Measurements from ENCODE around the gene CLVS2.

Gene CLVS2

GRCh38 chr6:123028263-123028662 is 32.2 kb downstream of the CLVS2 start:
- no peak for DNase-seq (ENCODE audit: extremely low spot score)
- TF ChIP-seq FOXA1 (IDR thresholded peaks at IDR 0.05) (no peak), SUZ12 (IDR thresholded peaks at IDR 0.05) (no peak), PKNOX1 (IDR thresholded peaks at IDR 0.05) (no peak), ELF4 (IDR thresholded peaks at IDR 0.05) (no peak)
- ChIA-PET CTCF (no interaction called here), POLR2A (no interaction called here)

- no peak for DNase-seq (ENCODE audit: extremely low spot score)
- ChIA-PET CTCF (no interaction called here), POLR2A (no interaction called here)
- TF ChIP-seq PKNOX1 (IDR thresholded peaks at IDR 0.05) (no peak), HDGF (IDR thresholded peaks at IDR 0.05; ENCODE audit: borderline replicate concordance) (no peak), BHLHE40 (IDR thresholded peaks at IDR 0.05; ENCODE audit: borderline replicate concordance) (no peak)
Measured at GRCh38 chr6:123030282-123030681, 34.2 kb downstream of the CLVS2 start.

- no peak for DNase-seq (ENCODE audit: extremely low spot score)
- ChIA-PET CTCF (no interaction called here), POLR2A (no interaction called here)
- no peak for TF ChIP-seq BHLHE40 (IDR thresholded peaks at IDR 0.05; ENCODE audit: borderline replicate concordance)
Measured at GRCh38 chr6:123036648-123037047, 40.6 kb downstream of the CLVS2 start.

- no peak for DNase-seq (ENCODE audit: extremely low spot score)
- no peak for TF ChIP-seq NFRKB (IDR thresholded peaks at IDR 0.05)
- TF ChIP-seq HDGF (IDR thresholded peaks at IDR 0.05; ENCODE audit: borderline replicate concordance), result no peak
- no peak for TF ChIP-seq ARNT (IDR thresholded peaks at IDR 0.05)
- no peak for TF ChIP-seq ELF4 (IDR thresholded peaks at IDR 0.05)
- TF ChIP-seq TARDBP (IDR thresholded peaks at IDR 0.05), result no peak
- no peak for TF ChIP-seq BHLHE40 (IDR thresholded peaks at IDR 0.05; ENCODE audit: borderline replicate concordance)
- TF ChIP-seq FOXK2 (IDR thresholded peaks at IDR 0.05), result no peak
- CTCF ChIA-PET, result no interaction called here
- POLR2A ChIA-PET, result no interaction called here
Measured at GRCh38 chr6:123039431-123039830, 43.4 kb downstream of the CLVS2 start.

GRCh38 chr6:123042401-123042800 is 46.4 kb downstream of the CLVS2 start:
- no peak for DNase-seq (ENCODE audit: extremely low spot score)
- CTCF ChIA-PET, result no interaction called here
- POLR2A ChIA-PET, result no interaction called here
- TF ChIP-seq CTBP1 (IDR thresholded peaks at IDR 0.05; ENCODE audit: borderline replicate concordance), result no peak
- no peak for TF ChIP-seq BHLHE40 (IDR thresholded peaks at IDR 0.05; ENCODE audit: borderline replicate concordance)
- TF ChIP-seq ELF4 (IDR thresholded peaks at IDR 0.05), result no peak
- no peak for TF ChIP-seq TARDBP (IDR thresholded peaks at IDR 0.05)
- TF ChIP-seq PKNOX1 (IDR thresholded peaks at IDR 0.05), result no peak
- TF ChIP-seq FOXM1 (IDR thresholded peaks at IDR 0.05; ENCODE audit: borderline replicate concordance), result no peak
- no peak for TF ChIP-seq FOXA1 (IDR thresholded peaks at IDR 0.05)
- TF ChIP-seq L3MBTL2 (conservative IDR thresholded peaks at IDR 0.05), result no peak
- TF ChIP-seq SP1 (IDR thresholded peaks at IDR 0.05), result no peak
- no peak for TF ChIP-seq NFRKB (IDR thresholded peaks at IDR 0.05)
- TF ChIP-seq HDGF (IDR thresholded peaks at IDR 0.05; ENCODE audit: borderline replicate concordance), result no peak
- no peak for TF ChIP-seq ARNT (IDR thresholded peaks at IDR 0.05)
- TF ChIP-seq SUZ12 (IDR thresholded peaks at IDR 0.05), result no peak

GRCh38 chr6:123044341-123044860 is 48.4 kb downstream of the CLVS2 start:
- POLR2A ChIA-PET, result no interaction called here
- CTCF ChIA-PET, result no interaction called here

GRCh38 chr6:123053602-123054225 is 57.7 kb downstream of the CLVS2 start:
- TF ChIP-seq L3MBTL2 (conservative IDR thresholded peaks at IDR 0.05) (no peak), HDGF (IDR thresholded peaks at IDR 0.05; ENCODE audit: borderline replicate concordance) (no peak), SUZ12 (IDR thresholded peaks at IDR 0.05) (no peak), NFRKB (IDR thresholded peaks at IDR 0.05) (no peak), TARDBP (IDR thresholded peaks at IDR 0.05) (no peak)
- ChIA-PET POLR2A (no interaction called here), CTCF (no interaction called here)
- DNase-seq (ENCODE audit: extremely low spot score), result no peak

More at GRCh38 chr6:123044341-123044860, 48.4 kb downstream of the CLVS2 start:
- TF ChIP-seq FOXK2 (IDR thresholded peaks at IDR 0.05), result no peak
- no peak for TF ChIP-seq TARDBP (IDR thresholded peaks at IDR 0.05)
- no peak for TF ChIP-seq PKNOX1 (IDR thresholded peaks at IDR 0.05)
- TF ChIP-seq CTBP1 (IDR thresholded peaks at IDR 0.05; ENCODE audit: borderline replicate concordance), result no peak
- no peak for TF ChIP-seq LEF1 (IDR thresholded peaks at IDR 0.05; ENCODE audit: borderline replicate concordance)
- no peak for DNase-seq (ENCODE audit: extremely low spot score)
